HG03565 (cell line): Measurements from ENCODE around the gene FNDC3B.
A peak's percentile ranks its signal among the peaks of the same experiment; 100 is the strongest.

Source experiments
- ATAC-seq: cut with Tn5 transposase; IDR thresholded peaks from one replicate; pipeline ENCODE4 v1.9.1; 2021; ENCODE audit warnings: mild to moderate bottlenecking, moderate library complexity; ENCODE audit not compliant: unreplicated experiment

The FNDC3B gene

DNA sequence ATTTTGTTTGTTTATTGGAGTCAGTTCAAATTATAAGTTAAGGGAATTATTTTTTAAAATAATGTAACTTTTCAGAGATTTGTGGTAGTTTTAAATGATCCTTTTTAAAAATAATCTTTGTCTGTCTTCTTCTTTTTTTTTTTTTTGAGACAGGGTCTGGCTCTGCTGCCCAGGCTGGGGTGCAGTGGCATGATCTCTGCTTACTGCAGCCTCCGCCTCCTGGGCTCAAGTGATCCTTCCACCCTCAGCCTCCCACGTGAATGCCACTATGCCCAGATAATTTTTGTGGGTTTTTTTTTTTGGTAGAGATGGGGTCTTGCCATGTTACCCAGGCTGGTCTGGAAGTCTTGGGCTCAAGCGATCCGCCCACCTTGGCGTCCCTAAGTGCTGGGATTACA, 12.6 kb downstream of the FNDC3B start:
- no peak for ATAC-seq

DNA sequence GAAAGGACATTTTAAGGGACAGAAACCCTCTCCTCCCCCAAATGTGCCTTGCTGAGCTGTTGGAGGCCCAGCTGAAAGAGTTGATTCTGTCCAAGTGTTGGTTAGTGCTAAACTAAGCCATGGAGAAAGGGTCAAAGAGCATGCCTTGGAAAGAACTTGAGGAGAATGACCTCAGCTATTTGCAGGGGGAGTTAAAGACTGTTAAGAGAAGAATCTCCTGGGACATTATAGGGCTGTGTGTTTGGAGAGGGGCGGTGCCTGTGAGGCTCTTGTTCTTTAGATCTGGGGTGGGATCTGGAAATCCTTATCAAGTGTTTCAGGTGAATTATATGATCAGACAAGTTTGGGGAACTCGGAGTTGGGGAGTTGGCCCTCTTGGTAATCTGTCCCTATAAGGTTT, 13.0 kb downstream of the FNDC3B start:
- no peak for ATAC-seq

DNA sequence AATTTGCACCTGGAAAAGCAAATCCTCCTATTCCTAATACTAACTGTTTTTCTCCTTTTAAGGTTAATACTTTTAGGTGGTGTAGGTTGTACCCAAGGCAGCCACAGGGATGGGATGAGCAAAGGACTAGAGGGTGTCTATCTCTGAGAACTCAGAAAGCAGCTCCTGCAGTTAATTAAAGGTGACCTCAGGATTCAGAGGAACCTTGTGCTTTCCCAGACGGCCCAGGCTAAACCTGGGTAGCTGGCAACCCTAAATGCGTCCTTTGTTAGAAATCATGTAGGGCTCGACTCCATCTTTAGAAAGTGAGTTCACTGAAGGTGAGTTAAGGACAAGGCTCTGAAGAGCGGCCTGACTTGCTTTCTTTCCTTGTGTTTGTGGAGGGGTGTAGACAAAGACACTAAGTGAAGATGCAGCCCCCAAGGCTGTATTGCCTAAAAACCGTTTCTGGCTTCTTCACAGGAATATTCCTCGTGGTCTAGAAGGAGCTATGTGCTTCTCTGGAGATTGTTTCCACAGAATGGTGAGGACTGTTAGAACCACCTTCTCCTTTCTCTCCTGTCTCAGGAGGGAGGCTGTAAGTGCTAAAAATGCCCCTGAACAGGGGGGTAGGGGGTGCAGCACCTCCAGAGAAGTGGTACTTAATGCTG, 14.9 kb downstream of the FNDC3B start:
- no peak for ATAC-seq

DNA sequence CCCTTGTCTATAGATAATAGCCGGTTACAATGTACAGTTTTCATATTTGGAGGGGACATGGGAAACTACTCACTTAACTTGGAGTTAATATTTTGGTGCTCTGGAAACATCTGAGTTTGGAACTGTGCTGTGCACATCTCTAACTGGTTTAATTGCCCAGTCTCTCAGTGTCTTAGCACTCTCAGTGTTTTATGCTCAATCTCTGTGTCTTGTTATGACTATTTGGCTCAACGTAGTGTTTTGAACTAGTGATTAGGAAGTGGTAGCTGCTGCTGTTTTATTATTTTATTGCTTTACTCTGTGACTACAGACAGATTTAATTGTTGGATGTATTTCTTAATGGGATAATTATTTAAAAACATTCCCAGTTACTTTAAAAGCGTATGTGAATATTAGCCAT, 17.0 kb downstream of the FNDC3B start:
- peak; percentile 43 for ATAC-seq

DNA sequence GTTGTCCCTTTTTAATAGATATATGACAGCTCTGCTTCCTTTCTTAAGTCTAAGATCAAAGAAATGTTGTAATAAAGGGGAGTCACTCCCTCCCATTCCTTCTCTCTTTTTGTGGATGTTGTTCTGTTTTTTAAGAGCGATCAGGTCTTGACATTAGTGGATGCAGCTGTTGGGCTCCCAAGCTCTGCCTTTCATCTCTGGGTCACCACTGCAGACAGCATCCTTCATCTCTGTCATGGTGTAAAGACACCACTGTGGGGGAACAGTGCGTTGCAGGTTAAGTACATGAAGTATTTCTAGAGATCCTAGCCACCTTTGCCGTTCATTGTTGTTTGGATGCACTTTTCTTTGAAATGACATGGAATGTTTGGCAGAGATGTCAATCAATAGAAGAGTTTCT, 17.7 kb downstream of the FNDC3B start:
- ATAC-seq: no peak

DNA sequence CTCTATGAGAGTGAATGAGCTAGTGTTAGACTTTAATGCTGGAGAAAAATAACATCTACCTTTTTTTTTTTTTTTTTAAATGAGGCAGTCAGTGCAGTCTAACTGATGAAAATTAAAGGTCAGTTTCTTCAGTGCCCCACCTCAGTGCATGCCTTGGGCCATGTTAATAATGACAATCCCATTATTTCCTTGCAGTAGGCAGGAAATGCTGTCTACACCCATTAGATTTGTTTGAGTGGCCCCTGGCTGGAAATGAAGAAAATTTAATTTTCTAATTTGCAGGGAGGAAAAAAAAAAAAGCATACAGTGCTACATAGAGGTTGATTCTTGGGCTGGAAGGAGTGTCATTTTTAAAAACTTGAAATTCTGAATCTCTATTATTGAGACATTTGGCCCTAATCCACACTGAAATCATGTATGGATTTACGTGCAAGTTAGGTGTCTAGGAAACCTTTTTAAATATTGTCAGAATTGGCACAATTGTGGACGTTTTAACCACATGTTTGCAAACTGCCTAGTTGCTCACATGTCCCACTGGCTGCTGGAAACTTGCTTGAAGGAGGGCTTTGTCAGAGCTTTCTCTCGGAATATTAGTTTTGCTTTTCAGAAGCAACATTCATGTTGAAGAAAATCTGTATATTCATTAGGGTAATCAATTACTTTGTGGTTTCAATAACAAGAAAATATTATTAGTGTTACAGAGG, 18.4 kb downstream of the FNDC3B start:
- ATAC-seq: no peak

DNA sequence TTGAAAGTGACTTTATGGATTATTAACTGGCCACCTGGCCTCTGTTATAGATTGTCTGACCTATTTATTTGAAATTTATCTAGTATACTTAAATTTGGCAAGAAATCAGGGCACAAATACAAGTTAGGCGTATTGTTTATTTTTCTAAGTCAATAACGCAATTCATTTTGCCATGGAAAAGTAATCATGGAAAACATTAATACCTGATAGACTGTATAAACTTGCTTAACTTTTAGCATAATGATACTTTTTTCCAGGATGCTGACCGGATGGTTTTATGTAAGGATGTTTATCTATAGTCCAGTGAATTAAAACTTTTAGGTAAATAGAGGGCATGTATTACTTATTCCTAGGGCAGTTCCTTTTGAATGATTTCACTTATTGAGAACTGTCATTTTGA, 20.2 kb downstream of the FNDC3B start:
- no peak for ATAC-seq

DNA sequence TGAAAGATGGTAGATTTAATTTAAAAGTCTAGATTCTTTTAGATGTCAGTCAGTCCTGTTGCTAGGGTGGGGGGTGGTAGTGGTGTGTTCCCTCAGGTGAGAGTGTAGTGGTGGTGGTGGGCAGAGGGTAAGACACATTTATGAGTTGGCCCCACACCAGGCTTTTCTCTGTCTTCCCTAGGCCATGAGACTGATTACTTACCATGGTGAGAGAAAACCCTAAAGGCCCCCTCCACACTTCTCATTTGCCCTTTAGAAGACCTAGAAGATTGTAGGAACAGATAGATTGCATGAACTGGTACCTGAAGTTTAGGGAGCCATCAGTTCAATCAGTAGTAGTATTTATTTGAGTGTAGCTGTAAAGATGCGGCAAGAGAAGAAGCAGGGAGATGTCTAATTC, 20.9 kb downstream of the FNDC3B start:
- ATAC-seq: no peak

DNA sequence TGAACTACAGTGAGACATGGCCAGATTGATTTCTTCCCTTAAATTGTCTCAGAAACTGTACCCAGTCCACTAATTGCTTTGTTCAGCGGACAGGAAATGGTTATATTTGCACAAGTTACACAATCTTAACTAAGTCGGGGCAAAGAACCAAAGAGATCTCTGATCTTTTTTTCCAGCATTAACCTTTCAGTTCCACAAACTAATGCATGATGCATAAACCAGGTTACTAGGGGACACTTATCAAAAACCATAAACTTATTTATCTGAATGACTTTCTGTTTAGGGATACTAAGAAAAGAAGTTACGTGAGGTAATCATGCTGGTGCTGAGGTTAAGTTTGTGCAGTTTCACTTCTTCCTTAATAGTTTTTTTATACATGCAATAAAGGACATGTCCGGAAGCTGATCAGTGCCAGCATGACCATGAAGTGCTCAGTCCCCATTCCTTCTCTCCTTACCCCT, 22.4 kb downstream of the FNDC3B start:
- ATAC-seq: peak; percentile 89

DNA sequence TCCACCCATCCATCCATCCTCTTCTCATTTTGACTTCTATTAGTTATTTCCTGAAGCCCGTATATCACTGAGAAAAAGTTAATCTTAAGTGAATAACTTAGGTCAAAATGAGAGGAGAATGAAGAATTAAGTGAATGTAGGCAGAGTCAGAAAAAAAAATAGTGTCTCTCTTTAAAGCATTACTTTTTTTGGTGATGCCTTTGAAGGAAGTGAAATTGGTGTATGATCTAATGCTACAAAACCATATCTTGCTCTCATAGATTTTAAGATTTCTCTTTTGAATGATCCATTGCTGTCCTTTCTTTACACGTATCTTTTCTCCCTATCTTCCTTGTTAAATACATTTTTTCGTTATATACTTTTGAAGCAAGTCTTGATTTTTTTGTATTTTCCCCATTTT, 23.4 kb downstream of the FNDC3B start:
- no peak for ATAC-seq

DNA sequence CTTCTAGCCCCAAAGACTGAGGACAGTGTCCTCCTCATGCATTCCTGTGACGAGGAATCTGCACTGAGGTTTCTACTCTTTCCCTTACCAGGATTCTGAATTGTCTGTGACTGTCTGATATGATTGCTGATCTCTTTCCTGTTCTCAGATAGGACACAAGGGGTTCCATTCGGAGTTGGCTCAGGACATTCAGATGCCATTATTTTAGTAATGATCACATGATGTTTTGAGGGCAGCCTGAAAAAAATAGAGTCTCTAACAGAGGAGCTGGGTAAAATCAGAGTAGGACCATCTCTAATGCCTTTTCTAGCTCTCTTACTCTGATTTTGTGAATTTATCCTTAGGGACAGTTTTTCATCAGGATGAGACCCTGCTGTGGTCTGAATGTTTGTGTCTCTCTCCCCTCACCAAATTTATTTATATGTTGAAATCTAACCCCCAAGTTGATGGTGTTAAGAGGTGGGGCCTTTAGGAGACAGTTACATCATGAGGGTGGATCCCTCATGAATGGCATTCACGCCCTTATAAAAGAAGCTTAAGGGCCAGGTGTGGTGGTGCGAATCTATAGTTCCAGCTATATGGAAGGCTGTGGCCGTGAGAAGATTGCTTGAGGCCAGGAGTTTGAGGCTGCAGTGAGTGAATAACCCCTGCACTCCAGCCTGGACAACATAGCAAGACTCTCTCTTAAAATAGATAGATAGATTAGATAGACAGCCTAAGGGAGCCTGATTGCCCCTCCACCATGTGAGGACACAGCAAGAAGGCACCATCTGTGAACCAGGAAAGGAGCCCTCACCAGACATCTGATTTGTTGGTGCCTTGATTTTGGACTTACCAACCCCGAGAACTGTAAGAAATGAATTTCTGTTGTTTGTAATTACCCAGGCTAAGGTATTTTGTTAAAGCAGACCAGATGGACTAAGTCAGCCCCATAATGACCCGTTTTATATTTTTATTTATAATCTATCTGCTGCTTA, 24.4 kb downstream of the FNDC3B start:
- ATAC-seq: no peak

DNA sequence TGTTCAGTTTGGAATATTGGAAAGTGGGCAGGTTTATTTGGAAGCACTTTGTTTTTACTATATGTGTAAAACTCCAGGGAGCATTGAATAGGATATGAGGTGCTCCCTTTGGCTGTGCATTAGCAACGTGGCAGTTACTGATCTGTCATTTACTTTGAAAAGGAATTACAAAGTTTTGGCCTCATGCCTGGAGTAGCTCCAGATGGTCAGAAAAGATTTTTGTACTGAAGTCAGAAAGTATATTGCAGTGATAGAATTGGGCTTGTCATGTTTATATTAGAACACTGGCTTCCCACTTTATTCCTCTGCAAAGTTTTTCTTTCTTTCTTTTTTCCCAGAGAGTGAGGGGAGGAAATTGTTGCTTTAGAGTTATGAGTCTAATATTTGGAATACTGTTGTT, 26.1 kb downstream of the FNDC3B start:
- ATAC-seq: no peak

DNA sequence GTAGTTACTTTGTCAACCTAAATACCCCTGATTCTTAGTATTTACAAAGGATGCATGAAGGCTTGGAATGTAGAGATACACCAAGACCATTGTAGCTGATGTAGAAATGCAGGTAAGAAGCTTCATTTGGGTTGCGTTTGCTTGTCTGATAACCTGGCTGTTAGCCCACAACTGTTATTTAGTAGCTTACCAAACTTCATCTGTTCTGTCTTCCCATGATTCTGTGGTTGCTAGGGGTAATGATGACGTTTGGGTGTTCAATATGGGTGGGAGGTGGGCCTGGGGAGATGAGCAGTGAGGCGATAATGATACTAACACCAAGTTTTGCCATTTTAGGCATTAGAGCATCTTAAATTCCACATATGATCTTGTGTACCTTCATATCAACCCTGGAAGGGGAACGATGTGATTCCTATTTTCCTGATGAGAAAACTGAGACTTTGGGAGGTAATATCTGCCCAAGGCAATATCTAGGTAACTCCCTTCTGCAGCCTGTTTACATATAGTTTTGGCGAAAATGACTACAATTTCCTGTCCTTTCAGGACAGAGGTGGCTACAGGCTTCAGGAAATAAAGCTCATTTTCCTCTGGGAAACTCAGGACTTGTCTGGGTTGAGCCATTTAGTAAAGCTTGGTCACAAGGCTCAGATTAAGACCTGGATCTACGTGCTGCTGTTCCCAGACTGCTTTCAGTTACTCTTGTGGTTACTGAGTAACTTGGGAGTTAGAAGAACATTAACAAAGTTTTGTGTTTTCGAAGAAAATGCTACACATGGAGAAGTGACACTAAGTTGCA, 26.8 kb downstream of the FNDC3B start:
- ATAC-seq: no peak

DNA sequence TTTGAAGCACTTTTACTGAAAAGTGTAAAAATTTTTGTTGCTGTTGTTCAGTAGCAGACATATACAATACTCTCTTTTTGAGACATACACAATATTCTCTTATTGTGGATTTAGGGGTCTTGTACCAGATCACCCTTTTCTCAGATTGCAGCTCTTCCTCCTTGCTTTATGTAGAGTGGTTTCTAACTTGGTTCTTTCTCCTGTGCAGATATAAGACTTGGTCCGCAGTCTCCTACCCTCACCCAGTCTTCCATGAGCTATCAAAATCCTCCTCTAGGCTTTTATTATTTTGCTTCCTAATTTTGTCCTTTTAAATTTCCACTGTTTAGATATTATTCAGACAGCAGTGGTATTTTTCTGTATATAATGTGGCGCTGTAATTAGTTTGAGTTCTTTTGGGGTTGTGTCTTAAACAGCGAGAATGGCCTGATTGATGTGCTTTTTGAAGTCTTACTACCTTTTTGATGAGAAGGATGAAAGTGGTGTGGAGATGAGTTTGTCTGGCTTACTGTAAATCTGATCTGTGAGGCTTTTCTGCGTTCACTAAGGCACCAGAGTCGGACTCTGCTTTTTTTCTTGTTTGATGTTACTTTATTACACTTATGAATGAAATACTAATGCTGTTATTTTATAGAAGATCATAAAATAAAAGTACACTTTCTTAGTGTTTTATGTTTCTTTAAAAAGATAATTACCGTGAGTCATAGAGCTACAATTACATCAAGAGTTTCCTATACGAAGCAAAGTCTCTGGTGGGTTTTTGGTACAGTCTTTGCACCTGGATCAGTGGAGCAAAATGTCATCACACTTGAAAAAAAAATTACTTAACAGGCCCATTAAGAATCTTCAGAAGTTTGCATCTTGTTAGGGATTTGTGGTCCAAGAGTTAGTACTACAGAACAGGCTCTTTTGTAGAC, 27.8 kb downstream of the FNDC3B start:
- ATAC-seq: no peak

DNA sequence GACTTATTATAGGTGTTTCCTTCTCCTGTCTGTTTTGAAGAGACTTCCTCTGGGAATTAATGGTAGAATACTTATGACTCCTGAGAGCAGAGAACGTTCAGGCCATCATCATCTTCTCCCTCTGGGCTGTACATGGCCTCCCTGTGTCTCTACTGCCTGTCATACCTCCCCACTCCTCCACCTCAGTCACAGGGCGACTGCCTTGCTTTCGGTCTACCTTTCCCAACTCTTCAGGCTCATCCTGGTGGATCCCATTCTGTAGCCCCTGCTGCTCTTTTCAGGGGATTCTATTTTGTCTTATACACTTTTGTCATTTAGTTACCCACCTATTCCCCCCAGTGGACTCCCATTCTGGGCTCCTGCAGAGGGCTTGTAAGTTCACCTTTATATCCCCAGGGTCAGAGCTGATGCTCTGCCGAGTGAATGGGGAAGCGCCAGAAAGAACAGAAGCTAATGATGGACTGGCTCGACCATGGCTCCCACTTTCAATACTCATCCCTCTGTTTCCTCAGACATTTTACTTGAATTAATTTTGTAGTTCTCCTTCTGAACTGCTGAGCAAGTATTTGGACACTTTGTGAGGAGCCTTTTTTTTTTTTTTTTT, 28.6 kb downstream of the FNDC3B start:
- ATAC-seq: no peak

DNA sequence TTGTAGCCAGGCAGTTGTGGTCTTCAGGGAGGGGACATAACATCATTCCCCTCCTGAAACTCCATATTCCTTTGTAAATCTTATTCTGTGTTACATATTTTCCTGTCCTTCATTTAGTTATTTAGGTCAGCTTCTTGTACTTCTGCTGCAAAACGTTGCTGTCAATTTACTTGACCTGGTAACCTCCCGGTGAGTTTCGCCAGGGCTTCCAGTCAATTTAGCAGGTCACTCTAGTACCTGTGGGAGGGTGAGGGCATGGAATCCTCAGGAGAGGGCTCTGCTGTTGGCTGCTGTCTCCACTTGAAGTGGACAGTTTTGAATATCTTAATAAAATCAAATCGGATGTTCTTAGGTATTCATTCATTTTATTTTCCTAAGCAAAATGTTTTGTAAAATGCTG, 29.6 kb downstream of the FNDC3B start:
- no peak for ATAC-seq

DNA sequence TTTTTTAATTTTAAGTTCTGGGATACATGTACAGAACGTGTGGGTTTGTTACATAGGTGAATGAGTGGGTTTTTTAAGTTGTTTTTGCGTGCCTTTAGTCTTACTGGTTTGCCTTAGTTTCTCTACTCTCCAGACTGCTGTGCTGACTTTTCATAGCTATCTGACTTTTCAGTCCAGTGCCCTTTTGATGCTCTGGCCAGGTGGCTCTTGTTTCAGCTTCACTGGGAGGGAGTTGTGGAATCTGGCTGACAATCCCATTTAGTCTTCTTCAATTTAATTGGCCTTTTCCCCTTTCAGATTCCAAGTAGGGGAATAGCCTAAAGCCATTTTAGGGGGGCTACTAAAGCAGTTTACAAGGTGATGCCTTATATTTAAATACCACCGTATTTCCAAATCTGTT, 30.1 kb downstream of the FNDC3B start:
- ATAC-seq: no peak

DNA sequence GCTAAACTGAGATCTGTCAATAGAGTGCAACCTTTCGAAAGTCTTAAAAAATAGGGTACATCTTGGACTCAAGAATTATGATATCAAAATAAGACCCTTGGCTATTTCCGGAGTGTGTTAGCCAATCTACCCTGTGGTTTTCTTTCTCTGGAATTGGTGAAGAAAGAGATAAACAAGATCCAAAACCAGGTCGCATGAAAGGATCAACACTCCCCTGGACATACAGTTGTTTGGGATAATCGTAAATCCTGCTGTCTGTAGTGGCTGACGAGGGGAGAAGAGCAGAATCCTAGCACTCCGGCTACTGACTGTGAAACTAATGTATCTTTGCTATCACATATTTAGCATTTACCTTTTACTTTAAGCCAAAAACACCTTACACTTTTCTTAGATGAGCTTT, 30.9 kb downstream of the FNDC3B start:
- no peak for ATAC-seq

DNA sequence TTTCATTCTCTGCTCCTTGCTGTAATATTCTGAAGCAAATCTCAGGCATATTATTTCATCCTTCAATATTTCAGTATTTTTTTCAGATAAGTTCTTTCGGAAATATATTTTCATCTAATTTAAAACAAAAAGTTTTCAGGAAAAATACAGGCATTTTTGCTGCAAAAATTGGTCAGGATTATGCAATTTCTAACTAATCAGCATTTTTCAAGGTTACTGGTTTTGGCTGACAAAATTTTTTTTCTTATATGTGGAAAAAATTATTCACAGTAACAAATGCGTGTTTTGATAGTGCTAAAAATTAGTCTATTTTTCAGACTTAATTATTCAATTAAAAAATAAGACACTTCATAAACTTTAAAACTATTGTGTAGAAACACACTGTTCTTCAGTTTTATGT, 31.4 kb downstream of the FNDC3B start:
- no peak for ATAC-seq
